ENCODE measurements around the gene KRT78.

KRT78 gene

GRCh38 chr12:52837413-52837741 is 11.4 kb downstream of the KRT78 start:
- DNase-seq, result no peak

- DNase-seq, result no peak
These were observed 12.0 kb downstream of the KRT78 start for GRCh38 chr12:52836491-52837412.

GRCh38 chr12:52836042-52836466 is 12.7 kb downstream of the KRT78 start:
- DNase-seq, result no peak

- no peak for DNase-seq
These were observed 13.3 kb downstream of the KRT78 start for GRCh38 chr12:52835271-52836041.

GRCh38 chr12:52834727-52835001 is 14.1 kb downstream of the KRT78 start:
- no peak for DNase-seq

- no peak for DNase-seq
These were observed 14.7 kb downstream of the KRT78 start, which contains the start of gene KRT79 for GRCh38 chr12:52833922-52834726. Gene KRT79, minus strand, starts transcription at chr12:52834311. Its CDS starts 51 bp downstream, at chr12:52834260.

GRCh38 chr12:52832985-52833905 is 15.5 kb downstream of the KRT78 start:
- DNase-seq, result no peak

- no peak for DNase-seq
These were observed 16.3 kb downstream of the KRT78 start for GRCh38 chr12:52832451-52832850.

- no peak for DNase-seq
These were observed 17.5 kb downstream of the KRT78 start for GRCh38 chr12:52831251-52831650.

- no peak for DNase-seq
These were observed 18.6 kb downstream of the KRT78 start for GRCh38 chr12:52829986-52830770.

- DNase-seq, result no peak
These were observed 20.2 kb downstream of the KRT78 start for GRCh38 chr12:52828591-52829021.

GRCh38 chr12:52828156-52828555 is 20.6 kb downstream of the KRT78 start:
- DNase-seq, result no peak

- no peak for DNase-seq
These were observed 21.2 kb downstream of the KRT78 start for GRCh38 chr12:52827499-52828090.

GRCh38 chr12:52826611-52827498 is 21.9 kb downstream of the KRT78 start:
- no peak for DNase-seq

- DNase-seq, result no peak
These were observed 22.8 kb downstream of the KRT78 start for GRCh38 chr12:52825961-52826360.

- no peak for DNase-seq
These were observed 23.9 kb downstream of the KRT78 start for GRCh38 chr12:52824741-52825410.

GRCh38 chr12:52823761-52824450 is 24.9 kb downstream of the KRT78 start:
- no peak for DNase-seq

GRCh38 chr12:52822771-52823510 is 25.9 kb downstream of the KRT78 start:
- no peak for DNase-seq

Data from NCI-H510A (cell line).